HG02623 (cell line): ENCODE measurements around the gene KCNQ5.

Source experiments
- ATAC-seq: cut with Tn5 transposase; IDR thresholded peaks from one replicate; pipeline ENCODE4 v1.9.1; 2021; ENCODE audit warnings: moderate library complexity; ENCODE audit not compliant: unreplicated experiment

KCNQ5 gene

GRCh38 chr6:72832271-72832670 is 210.4 kb downstream of the KCNQ5 start:
- ATAC-seq = no peak

GRCh38 chr6:72835749-72836148 is 213.9 kb downstream of the KCNQ5 start:
- no peak for ATAC-seq

GRCh38 chr6:72836971-72837370 is 215.1 kb downstream of the KCNQ5 start:
- ATAC-seq = no peak

GRCh38 chr6:72841195-72841594 is 219.3 kb downstream of the KCNQ5 start:
- ATAC-seq = no peak

- no peak for ATAC-seq
Measured at GRCh38 chr6:72842140-72842539, 220.3 kb downstream of the KCNQ5 start.

GRCh38 chr6:72844614-72845013 is 222.8 kb downstream of the KCNQ5 start:
- ATAC-seq = no peak

GRCh38 chr6:72849346-72849745 is 227.5 kb downstream of the KCNQ5 start:
- no peak for ATAC-seq

- no peak for ATAC-seq
Measured at GRCh38 chr6:72850040-72850439, 228.2 kb downstream of the KCNQ5 start.

- ATAC-seq = no peak
Measured at GRCh38 chr6:72850469-72850868, 228.6 kb downstream of the KCNQ5 start.

GRCh38 chr6:72855471-72855870 is 233.6 kb downstream of the KCNQ5 start:
- no peak for ATAC-seq

- ATAC-seq = no peak
Measured at GRCh38 chr6:72856801-72857200, 234.9 kb downstream of the KCNQ5 start.

- ATAC-seq = no peak
Measured at GRCh38 chr6:72857791-72858585, 236.1 kb downstream of the KCNQ5 start.

- no peak for ATAC-seq
Measured at GRCh38 chr6:72861059-72861458, 239.2 kb downstream of the KCNQ5 start.

GRCh38 chr6:72861935-72862432 is 240.1 kb downstream of the KCNQ5 start:
- ATAC-seq = no peak

- ATAC-seq = no peak
Measured at GRCh38 chr6:72863131-72863530, 241.3 kb downstream of the KCNQ5 start.

- no peak for ATAC-seq
Measured at GRCh38 chr6:72864236-72864635, 242.4 kb downstream of the KCNQ5 start.

- no peak for ATAC-seq
Measured at GRCh38 chr6:72864799-72865198, 242.9 kb downstream of the KCNQ5 start.

- no peak for ATAC-seq
Measured at GRCh38 chr6:72865467-72865866, 243.6 kb downstream of the KCNQ5 start.

- ATAC-seq = no peak
Measured at GRCh38 chr6:72869621-72870020, 247.8 kb downstream of the KCNQ5 start.

GRCh38 chr6:72873433-72873832 is 251.6 kb downstream of the KCNQ5 start:
- ATAC-seq = no peak

- no peak for ATAC-seq
Measured at GRCh38 chr6:72876256-72876655, 254.4 kb downstream of the KCNQ5 start.

- no peak for ATAC-seq
Measured at GRCh38 chr6:72886170-72886569, 264.3 kb downstream of the KCNQ5 start.

- ATAC-seq = no peak
Measured at GRCh38 chr6:72890233-72890632, 268.4 kb downstream of the KCNQ5 start.
